Brain microvascular endothelial cell (primary cell): ENCODE results near the gene RAET1L.

Experiments used
- DNase-seq: peaks from one replicate; pipeline ENCODE4 v3.0.0-alpha.2; 2020
- H3K27ac ChIP-seq: fragments of 250-450 bp; sonication (Bioruptor Pico); 2 replicates; pipeline ENCODE4 v1.5.1; 2020; ENCODE audit warnings: mild to moderate bottlenecking, moderate library complexity
- H3K27me3 ChIP-seq: fragments of 250-450 bp; sonication (Bioruptor Pico); replicated peaks from 2 replicates; pipeline ENCODE4 v1.5.1; 2020; ENCODE audit warnings: mild to moderate bottlenecking
- H3K36me3 ChIP-seq: fragments of 250-450 bp; sonication (Bioruptor Pico); replicated peaks from 2 replicates; pipeline ENCODE4 v1.5.1; 2020; ENCODE audit warnings: mild to moderate bottlenecking
- H3K4me3 ChIP-seq: 2 replicates; pipeline ENCODE4 v1.5.1; 2011; ENCODE audit warnings: low read depth, mild to moderate bottlenecking, control low read depth, low read length, moderate library complexity
- CTCF ChIP-seq: IDR thresholded peaks from 2 replicates; pipeline ENCODE4 v1.5.1; 2011; ENCODE audit warnings: low read depth, mild to moderate bottlenecking, moderate library complexity, low read length, control low read depth, inconsistent platforms; ENCODE audit errors: missing control alignments
- in situ Hi-C: cut with HindIII; loops from 2 replicates; pipeline ENCODE4 v1.10.0; 2017; ENCODE audit warnings: low sequenced_read_pairs, low pct_ligation_motif_present

The RAET1L gene

GRCh38 chr6:150058231-150058792 lies 33.0 kb upstream of the RAET1L start:
- no peak overlapping the region for H3K4me3 ChIP-seq
- in situ Hi-C loops = no loop called here
- no peak overlapping the region for H3K27ac ChIP-seq
- peaks cover 17% of the 10 kb centered on the region for H3K27me3 ChIP-seq
- H3K36me3 ChIP-seq = no peaks in the 10 kb centered on the region
- DNase-seq = no peak
- TF ChIP-seq CTCF = no peak

GRCh38 chr6:150057501-150057951 lies 32.2 kb upstream of the RAET1L start:
- in situ Hi-C loops = no loop called here

GRCh38 chr6:150056916-150057315 lies 31.6 kb upstream of the RAET1L start:
- H3K4me3 ChIP-seq = no peak overlapping the region
- H3K27me3 ChIP-seq = peaks cover 29% of the 10 kb centered on the region
- in situ Hi-C loops = no loop called here
- no peak for TF ChIP-seq CTCF
- no peak for DNase-seq
- H3K27ac ChIP-seq = no peak overlapping the region
- no peaks in the 10 kb centered on the region for H3K36me3 ChIP-seq

More at GRCh38 chr6:150057501-150057951, 32.2 kb upstream of the RAET1L start:
- Histone ChIP-seq H3K27me3 (peaks cover 23% of the 10 kb centered on the region), H3K36me3 (no peaks in the 10 kb centered on the region), H3K4me3 (no peak overlapping the region), H3K27ac (no peak overlapping the region)
- no peak for TF ChIP-seq CTCF
- no peak for DNase-seq

- peaks cover 32% of the 10 kb centered on the region for H3K27me3 ChIP-seq
- no peaks in the 10 kb centered on the region for H3K36me3 ChIP-seq
- in situ Hi-C loops = no loop called here
- TF ChIP-seq CTCF = no peak
- no peak overlapping the region for H3K4me3 ChIP-seq
- no peak for DNase-seq
- H3K27ac ChIP-seq = no peak overlapping the region
These were observed 30.8 kb upstream of the RAET1L start for GRCh38 chr6:150056156-150056555.

GRCh38 chr6:150055131-150055530 lies 29.8 kb upstream of the RAET1L start:
- Histone ChIP-seq H3K27me3 (peaks cover 32% of the 10 kb centered on the region), H3K4me3 (no peak overlapping the region), H3K27ac (no peak overlapping the region), H3K36me3 (no peaks in the 10 kb centered on the region)
- in situ Hi-C loops = no loop called here
- DNase-seq = no peak
- no peak for TF ChIP-seq CTCF

GRCh38 chr6:150053450-150053849 lies 28.1 kb upstream of the RAET1L start:
- in situ Hi-C loops = no loop called here
- no peak for TF ChIP-seq CTCF
- no peak overlapping the region for H3K4me3 ChIP-seq
- H3K27me3 ChIP-seq = peaks cover 32% of the 10 kb centered on the region
- H3K36me3 ChIP-seq = no peaks in the 10 kb centered on the region
- H3K27ac ChIP-seq = no peak overlapping the region
- DNase-seq = no peak
